Cortex of kidney (tissue), 1 donor: ENCODE results near the gene TADA1.

Experiments
- DNase-seq: peaks from one replicate; lab custom pipeline; 2025; lab: John Stamatoyannopoulos, UW

The TADA1 gene

GRCh38 chr1:166875734-166876539 is at the start of gene TADA1:
TADA1 (minus strand) TSS chr1:166876264; CDS start chr1:166876233, 31 bp downstream.
- DNase-seq, result peak; percentile 65

GRCh38 chr1:166924823-166925541 is 48.9 kb upstream of the TADA1 start:
- no peak for DNase-seq

GRCh38 chr1:166920561-166921475 is 44.8 kb upstream of the TADA1 start:
- DNase-seq, result no peak

- DNase-seq, result no peak
Measured at GRCh38 chr1:166918956-166919316, 42.9 kb upstream of the TADA1 start.

- no peak for DNase-seq
Measured at GRCh38 chr1:166918088-166918955, 42.3 kb upstream of the TADA1 start.

GRCh38 chr1:166915941-166916340 is 39.9 kb upstream of the TADA1 start:
- DNase-seq, result no peak

GRCh38 chr1:166915042-166915441 is 39.0 kb upstream of the TADA1 start:
- DNase-seq, result no peak

- DNase-seq, result no peak
Measured at GRCh38 chr1:166914111-166914510, 38.0 kb upstream of the TADA1 start.

GRCh38 chr1:166911624-166912023 is 35.6 kb upstream of the TADA1 start:
- DNase-seq, result no peak

GRCh38 chr1:166910396-166910994 is 34.4 kb upstream of the TADA1 start:
- DNase-seq, result no peak

- DNase-seq, result no peak
Measured at GRCh38 chr1:166908942-166909341, 32.9 kb upstream of the TADA1 start.

- no peak for DNase-seq
Measured at GRCh38 chr1:166907763-166908162, 31.7 kb upstream of the TADA1 start.

- DNase-seq, result no peak
Measured at GRCh38 chr1:166907051-166907450, 31.0 kb upstream of the TADA1 start.

GRCh38 chr1:166906647-166907046 is 30.6 kb upstream of the TADA1 start:
- no peak for DNase-seq

- no peak for DNase-seq
Measured at GRCh38 chr1:166905900-166906299, 29.8 kb upstream of the TADA1 start.

GRCh38 chr1:166905136-166905535 is 29.1 kb upstream of the TADA1 start:
- no peak for DNase-seq

GRCh38 chr1:166903232-166903631 is 27.2 kb upstream of the TADA1 start:
- DNase-seq, result no peak

- no peak for DNase-seq
Measured at GRCh38 chr1:166902279-166902678, 26.2 kb upstream of the TADA1 start.

- DNase-seq, result no peak
Measured at GRCh38 chr1:166900987-166901386, 24.9 kb upstream of the TADA1 start.

- no peak for DNase-seq
Measured at GRCh38 chr1:166899769-166900168, 23.7 kb upstream of the TADA1 start.

GRCh38 chr1:166895766-166896165 is 19.7 kb upstream of the TADA1 start:
- no peak for DNase-seq
